ENCODE measurements around the gene LARP6.

- TF ChIP-seq CTCF (IDR thresholded peaks at IDR 0.05; ENCODE audit: low read depth, low read length) (no peak), EZH2phosphoT487 (IDR thresholded peaks at IDR 0.05; ENCODE audit: low read depth) (no peak)
These were observed 38.4 kb downstream of the LARP6 start for GRCh38 chr15:70815604-70816003.
